HUES64 (cell line): ENCODE measurements around the gene FILIP1L.

Source experiments
- H3K27ac ChIP-seq: 2 replicates; pipeline ENCODE4 v1.7.0; 2013; ENCODE audit warnings: low read depth, low read length, inconsistent platforms
- H3K27me3 ChIP-seq: 2 replicates; pipeline ENCODE4 v1.6.1; 2013; ENCODE audit warnings: mild to moderate bottlenecking, low read length; ENCODE audit not compliant: insufficient read depth
- H3K36me3 ChIP-seq: 2 replicates; pipeline ENCODE4 v1.6.1; 2013; ENCODE audit warnings: mild to moderate bottlenecking, low read length; ENCODE audit not compliant: insufficient read depth
- H3K4me1 ChIP-seq: 2 replicates; pipeline ENCODE4 v1.6.1; 2013; ENCODE audit warnings: mild to moderate bottlenecking, low read length, moderate library complexity; ENCODE audit not compliant: insufficient read depth
- H3K4me3 ChIP-seq: 2 replicates; pipeline ENCODE4 v1.5.1; 2013; ENCODE audit warnings: mild to moderate bottlenecking, low read length, moderate library complexity
- H3K9ac ChIP-seq: 2 replicates; pipeline ENCODE4 v1.6.1; 2013; ENCODE audit warnings: mild to moderate bottlenecking, low read depth, low read length
- H3K9me3 ChIP-seq: 2 replicates; pipeline ENCODE4 v1.6.1; 2013; ENCODE audit warnings: low read depth, low read length; ENCODE audit not compliant: insufficient read depth
- WGBS: fragments of 150-250, 120-280 bp; methylation state at CpG from one replicate; pipeline ENCODE4 v1.1.7; 2013; ENCODE audit warnings: missing lambda C conversion rate; 5-methylcytosine and 5-hydroxymethylcytosine counted together

Gene FILIP1L

GRCh38 chr3:99873269-99874102 is 240.8 kb downstream of the FILIP1L start:
- peaks cover 38% of the 10 kb centered on the region for H3K4me1 ChIP-seq
- no peak overlapping the region; the same call in 1 of the 2 replicates for H3K4me3 ChIP-seq
- 29% methylated on average over 1 of the region's 2 CpGs for WGBS
- no peaks in the 10 kb centered on the region for H3K36me3 ChIP-seq
- H3K27ac ChIP-seq: no peak overlapping the region
- peaks cover 96% of the 10 kb centered on the region for H3K27me3 ChIP-seq
- no peak overlapping the region for H3K9ac ChIP-seq
- H3K9me3 ChIP-seq: no peaks in the 10 kb centered on the region

DNA sequence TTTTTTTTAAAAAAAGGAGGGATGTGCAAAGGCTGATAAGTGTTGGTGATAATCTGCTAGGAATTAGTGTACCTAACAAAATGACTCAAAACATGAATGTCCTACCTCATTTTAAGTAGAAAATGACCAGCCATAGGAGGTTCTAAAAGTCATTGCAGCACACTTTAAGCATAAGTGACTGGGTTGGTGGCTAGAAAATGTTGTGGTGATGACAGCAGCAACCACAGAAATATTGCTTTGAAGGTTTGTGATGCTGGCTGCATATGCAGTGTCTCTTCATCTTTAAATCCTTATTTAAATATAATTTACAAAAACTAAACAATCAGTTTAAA is 241.4 kb downstream of the FILIP1L start:
- peaks cover 41% of the 10 kb centered on the region for H3K4me1 ChIP-seq
- H3K27ac ChIP-seq: no peak overlapping the region
- no peak overlapping the region for H3K4me3 ChIP-seq

DNA sequence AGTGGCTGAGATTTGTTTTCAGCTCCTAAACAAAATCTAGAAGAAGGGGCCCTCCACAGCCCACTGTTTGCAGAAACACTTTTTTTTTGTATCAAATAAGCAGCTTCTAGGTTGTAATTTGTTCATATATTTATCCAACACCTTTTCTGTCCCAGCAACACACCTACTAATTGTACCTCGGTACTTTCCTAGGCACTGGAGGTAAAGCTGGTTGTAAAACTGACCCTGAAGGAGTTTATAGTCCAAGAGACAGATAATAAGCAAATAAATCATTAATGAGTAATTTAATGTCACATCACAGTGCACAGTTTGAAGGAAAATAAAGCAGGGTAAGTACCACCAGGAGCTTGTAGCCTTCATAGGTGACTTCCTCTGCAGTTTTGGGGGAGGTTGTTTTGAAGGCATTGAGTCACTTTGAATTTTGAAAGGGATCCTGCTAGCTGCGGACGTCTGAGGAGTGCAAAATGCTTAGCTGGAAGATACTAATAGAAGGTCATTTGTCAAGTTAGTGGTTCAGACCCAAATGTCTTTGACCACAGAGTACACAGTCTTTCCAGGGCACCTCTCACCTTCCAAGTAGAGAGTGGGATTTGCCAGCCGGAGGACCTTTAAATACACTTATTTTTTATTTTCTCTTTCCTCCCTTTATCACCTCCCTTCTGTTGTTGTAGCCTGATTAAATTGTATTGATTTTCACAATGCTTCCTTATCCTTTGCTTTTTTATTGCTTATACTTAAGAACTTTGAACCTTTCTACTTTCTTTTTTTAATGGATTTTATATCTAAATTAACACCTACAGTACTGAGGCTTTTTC is 242.9 kb downstream of the FILIP1L start:
- Histone ChIP-seq H3K27ac (no peak overlapping the region), H3K9me3 (no peaks in the 10 kb centered on the region), H3K36me3 (no peaks in the 10 kb centered on the region), H3K27me3 (peaks cover 96% of the 10 kb centered on the region), H3K4me1 (peaks cover 46% of the 10 kb centered on the region), H3K4me3 (no peak overlapping the region), H3K9ac (no peak overlapping the region)
- 46% methylated on average over 2 of the region's 4 CpGs for WGBS

More for the DNA sequence above, 241.4 kb downstream of the FILIP1L start:
- no peak overlapping the region for H3K9ac ChIP-seq
- H3K9me3 ChIP-seq: no peaks in the 10 kb centered on the region
- no peaks in the 10 kb centered on the region for H3K36me3 ChIP-seq
- peaks cover 96% of the 10 kb centered on the region for H3K27me3 ChIP-seq

DNA sequence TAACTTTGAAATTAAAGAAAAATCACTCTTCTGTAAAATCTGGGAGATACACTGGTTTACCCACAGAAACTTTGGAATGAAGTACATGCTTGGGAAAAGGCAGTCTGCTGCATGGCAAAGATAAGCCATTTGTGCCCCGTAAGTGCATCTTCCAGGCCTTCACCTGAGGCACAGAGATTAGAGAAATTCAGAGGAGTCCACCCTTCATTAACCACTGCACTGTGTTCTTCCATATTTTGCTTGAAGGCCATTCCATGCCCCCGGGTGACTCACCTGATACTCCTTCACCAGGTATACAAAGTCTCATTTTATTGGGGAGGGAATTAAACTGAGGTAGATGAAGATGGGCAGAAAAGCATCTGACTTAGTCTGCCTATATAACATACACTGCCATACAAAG is 243.6 kb downstream of the FILIP1L start:
- Histone ChIP-seq H3K27me3 (peaks cover 100% of the 10 kb centered on the region), H3K27ac (no peak overlapping the region), H3K4me3 (no peak overlapping the region), H3K9ac (no peak overlapping the region), H3K9me3 (no peaks in the 10 kb centered on the region), H3K4me1 (peaks cover 49% of the 10 kb centered on the region), H3K36me3 (no peaks in the 10 kb centered on the region)
- 97% methylated on average over 2 of the region's 2 CpGs for WGBS

- Histone ChIP-seq H3K27ac (no peak overlapping the region), H3K36me3 (no peaks in the 10 kb centered on the region), H3K27me3 (peaks cover 89% of the 10 kb centered on the region), H3K9ac (no peak overlapping the region), H3K4me1 (peaks cover 38% of the 10 kb centered on the region), H3K4me3 (no peak overlapping the region), H3K9me3 (no peaks in the 10 kb centered on the region)
- WGBS: 87% methylated on average over 1 of the region's 1 CpG
Observed at GRCh38 chr3:99869621-99870020, 244.7 kb downstream of the FILIP1L start.

GRCh38 chr3:99868311-99868646 is 246.0 kb downstream of the FILIP1L start:
- Histone ChIP-seq H3K9ac (no peak overlapping the region), H3K4me1 (peaks cover 36% of the 10 kb centered on the region), H3K27me3 (peaks cover 76% of the 10 kb centered on the region), H3K4me3 (no peak overlapping the region), H3K36me3 (no peaks in the 10 kb centered on the region), H3K27ac (no peak overlapping the region), H3K9me3 (no peaks in the 10 kb centered on the region)
- WGBS: 17% methylated on average over 1 of the region's 1 CpG

DNA sequence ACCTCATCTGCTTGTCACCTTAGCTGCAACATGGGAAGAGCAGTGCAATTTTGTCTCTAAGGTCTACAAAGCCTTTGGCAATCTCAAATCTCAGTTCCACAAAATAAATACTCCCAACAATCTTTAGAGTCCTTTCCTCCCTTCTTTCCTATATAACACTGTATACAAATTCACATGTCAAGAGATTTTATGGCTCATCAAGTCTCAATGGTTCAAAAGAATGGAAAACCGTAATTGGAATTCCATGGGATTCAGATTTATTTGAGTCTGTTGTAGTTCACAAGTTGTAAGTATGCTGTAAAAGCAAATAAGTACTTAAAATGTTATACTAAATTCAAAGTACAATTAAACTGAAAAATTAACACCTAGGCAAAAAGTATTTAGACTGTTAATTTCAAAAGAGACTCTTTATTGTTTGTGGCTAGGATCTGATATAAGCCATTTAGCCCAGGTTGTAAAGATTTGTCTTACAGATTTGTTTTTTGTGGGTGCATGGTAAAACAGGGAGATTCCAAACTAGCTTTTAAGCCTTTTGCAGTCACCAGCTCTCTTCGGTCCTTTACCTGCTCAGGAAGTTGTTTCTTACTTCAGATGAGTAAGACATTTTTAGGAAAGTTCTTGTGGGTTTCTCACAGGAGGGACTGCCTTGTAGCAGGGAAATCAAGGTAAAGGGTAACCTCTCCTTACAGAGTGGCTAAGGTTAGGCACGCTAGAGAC is 246.5 kb downstream of the FILIP1L start:
- Histone ChIP-seq H3K4me1 (peaks cover 36% of the 10 kb centered on the region), H3K4me3 (no peak overlapping the region), H3K9me3 (no peaks in the 10 kb centered on the region), H3K27me3 (peaks cover 71% of the 10 kb centered on the region), H3K27ac (no peak overlapping the region), H3K36me3 (no peaks in the 10 kb centered on the region), H3K9ac (no peak overlapping the region)
- 59% methylated on average over 3 of the region's 3 CpGs for WGBS

GRCh38 chr3:99866261-99866761 is 248.0 kb downstream of the FILIP1L start:
- Histone ChIP-seq H3K36me3 (no peaks in the 10 kb centered on the region), H3K27me3 (peaks cover 56% of the 10 kb centered on the region), H3K27ac (no peak overlapping the region), H3K9me3 (no peaks in the 10 kb centered on the region), H3K4me3 (no peak overlapping the region), H3K4me1 (peaks cover 27% of the 10 kb centered on the region), H3K9ac (no peak overlapping the region)
- 60% methylated on average over 3 of the region's 3 CpGs for WGBS

GRCh38 chr3:99865321-99865720 is 249.0 kb downstream of the FILIP1L start:
- Histone ChIP-seq H3K4me1 (peaks cover 28% of the 10 kb centered on the region), H3K36me3 (no peaks in the 10 kb centered on the region), H3K9ac (no peak overlapping the region), H3K9me3 (no peaks in the 10 kb centered on the region), H3K27me3 (peaks cover 46% of the 10 kb centered on the region), H3K4me3 (no peak overlapping the region), H3K27ac (no peak overlapping the region)
- WGBS: no CpG with 5 or more reads among the region's 1 CpG

GRCh38 chr3:99864289-99864688 is 250.0 kb downstream of the FILIP1L start:
- Histone ChIP-seq H3K27me3 (peaks cover 36% of the 10 kb centered on the region), H3K36me3 (no peaks in the 10 kb centered on the region), H3K4me3 (no peak overlapping the region), H3K27ac (no peak overlapping the region), H3K4me1 (peaks cover 28% of the 10 kb centered on the region), H3K9ac (no peak overlapping the region), H3K9me3 (no peaks in the 10 kb centered on the region)
- 96% methylated on average over 2 of the region's 2 CpGs for WGBS

DNA sequence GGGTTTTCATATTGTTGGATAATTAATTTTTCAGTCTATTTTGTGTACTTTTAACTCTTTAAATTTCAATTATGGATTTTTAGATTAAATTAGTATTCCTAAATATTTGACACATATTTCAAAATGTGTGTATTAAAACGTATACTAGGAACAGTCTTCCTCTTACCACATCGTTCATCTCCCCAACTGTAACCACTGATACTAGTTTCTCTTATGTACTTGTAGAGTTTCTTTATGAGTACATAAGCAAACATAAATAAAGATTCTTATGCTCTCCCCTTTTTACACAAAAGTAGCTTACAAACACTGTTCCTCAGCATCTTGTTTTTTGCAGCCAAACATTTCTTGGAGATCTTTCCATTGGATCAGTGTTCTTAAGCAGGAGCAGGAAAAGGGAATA is 250.7 kb downstream of the FILIP1L start:
- peaks cover 28% of the 10 kb centered on the region for H3K4me1 ChIP-seq

More for the DNA sequence above, 250.7 kb downstream of the FILIP1L start:
- Histone ChIP-seq H3K36me3 (no peaks in the 10 kb centered on the region), H3K27ac (no peak overlapping the region), H3K4me3 (no peak overlapping the region), H3K27me3 (peaks cover 29% of the 10 kb centered on the region), H3K9me3 (no peaks in the 10 kb centered on the region), H3K9ac (no peak overlapping the region)
- WGBS: no CpG with 5 or more reads among the region's 2 CpGs
